IPS-18a (cell line): Measurements from ENCODE around the gene PHF13.
A peak's percentile ranks its signal among the peaks of the same experiment; 100 is the strongest.
"Not testable (repeated sequence)": the region's sequence is repeated elsewhere in the genome, so short reads cannot be mapped to it uniquely, and the experiment has no call there.

Experiments
- H3K27ac ChIP-seq: one replicate; pipeline ENCODE4 v1.5.1; 2013; ENCODE audit warnings: low read length
- H3K27me3 ChIP-seq: one replicate; pipeline ENCODE4 v1.6.1; 2013; ENCODE audit warnings: mild to moderate bottlenecking, low read length; ENCODE audit not compliant: control insufficient read depth, insufficient read depth
- H3K36me3 ChIP-seq: one replicate; pipeline ENCODE4 v1.6.1; 2013; ENCODE audit warnings: low read depth, low read length; ENCODE audit not compliant: control insufficient read depth
- H3K4me1 ChIP-seq: one replicate; pipeline ENCODE4 v1.6.1; 2013; ENCODE audit warnings: low read depth, low read length; ENCODE audit not compliant: control insufficient read depth
- H3K4me3 ChIP-seq: one replicate; pipeline ENCODE4 v1.5.1; 2013; ENCODE audit warnings: low read length
- H3K9ac ChIP-seq: one replicate; pipeline ENCODE4 v1.6.1; 2013; ENCODE audit warnings: mild to moderate bottlenecking, low read length, moderate library complexity
- H3K9me3 ChIP-seq: one replicate; pipeline ENCODE4 v1.6.1; 2013; ENCODE audit warnings: low read depth, low read length; ENCODE audit not compliant: control insufficient read depth

Gene PHF13

DNA sequence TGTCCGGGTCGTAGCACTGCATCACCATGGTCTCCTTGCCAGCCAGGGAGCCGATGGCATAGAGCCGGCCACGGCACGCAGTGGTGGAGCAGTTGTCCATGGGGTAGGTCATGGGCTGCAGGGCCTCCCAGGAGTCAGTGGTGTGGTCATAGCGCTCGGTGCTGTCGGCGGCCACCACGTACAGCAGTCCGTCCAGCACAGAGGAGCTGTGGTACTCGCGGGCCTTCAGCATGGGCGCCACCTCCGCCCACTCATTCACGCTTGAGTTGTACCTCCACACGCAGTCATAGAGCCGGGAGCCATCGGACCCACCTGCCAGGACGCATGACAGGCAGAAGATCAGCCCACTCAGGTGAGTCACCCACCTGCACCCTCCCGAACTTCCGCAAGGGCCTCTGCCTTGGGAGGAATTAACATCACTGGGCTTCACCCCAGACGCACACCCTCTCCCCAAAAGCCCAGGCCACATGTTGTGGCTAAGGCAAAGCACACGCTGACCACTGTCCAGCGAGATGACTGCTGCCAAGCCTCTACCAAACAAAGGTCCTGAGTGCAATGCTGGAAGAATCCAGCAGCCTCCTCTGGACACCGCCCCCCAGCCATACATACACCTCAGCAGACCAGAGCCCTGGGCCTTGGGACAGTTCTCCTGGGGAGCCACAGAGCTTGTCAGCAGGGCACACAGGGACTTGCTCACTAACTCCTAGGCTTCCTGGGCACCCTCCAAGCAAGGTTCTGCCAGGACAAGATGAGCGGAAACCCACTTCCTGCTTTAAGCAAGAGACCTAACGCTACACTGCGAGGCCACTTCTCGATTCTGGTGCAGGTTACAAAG is 14.2 kb upstream of the PHF13 start:
- Histone ChIP-seq H3K27me3 (peaks cover 11% of the 10 kb centered on the region), H3K9ac (no peak overlapping the region), H3K4me1 (peaks cover 17% of the 10 kb centered on the region), H3K9me3 (no peaks in the 10 kb centered on the region), H3K27ac (no peak overlapping the region), H3K36me3 (peaks cover 34% of the 10 kb centered on the region), H3K4me3 (no peak overlapping the region)

DNA sequence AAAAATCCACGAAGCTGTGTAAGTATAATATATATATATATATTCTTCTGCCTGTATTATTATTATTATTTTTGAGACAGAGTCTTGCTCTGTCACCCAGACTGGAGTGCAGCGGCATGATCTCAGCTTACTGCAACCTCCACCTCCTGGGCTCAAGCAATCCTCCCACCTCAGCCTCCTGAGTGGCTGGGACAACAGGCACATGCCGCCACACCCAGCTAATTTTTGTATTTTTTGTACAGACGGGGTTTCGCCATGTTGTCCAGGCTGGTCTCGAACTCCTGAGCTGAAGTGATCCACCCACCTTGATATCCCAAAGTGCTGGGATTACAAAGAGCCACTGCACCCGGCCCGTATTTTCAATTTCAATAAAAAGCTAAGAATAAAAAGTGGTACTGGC is 13.5 kb upstream of the PHF13 start:
- H3K27ac ChIP-seq, H3K9ac ChIP-seq, H3K9me3 ChIP-seq: not testable (repeated sequence)
- Histone ChIP-seq H3K4me3 (peak overlapping the region; percentile 90), H3K27me3 (peaks cover 11% of the 10 kb centered on the region), H3K4me1 (peaks cover 19% of the 10 kb centered on the region), H3K36me3 (peaks cover 31% of the 10 kb centered on the region)

DNA sequence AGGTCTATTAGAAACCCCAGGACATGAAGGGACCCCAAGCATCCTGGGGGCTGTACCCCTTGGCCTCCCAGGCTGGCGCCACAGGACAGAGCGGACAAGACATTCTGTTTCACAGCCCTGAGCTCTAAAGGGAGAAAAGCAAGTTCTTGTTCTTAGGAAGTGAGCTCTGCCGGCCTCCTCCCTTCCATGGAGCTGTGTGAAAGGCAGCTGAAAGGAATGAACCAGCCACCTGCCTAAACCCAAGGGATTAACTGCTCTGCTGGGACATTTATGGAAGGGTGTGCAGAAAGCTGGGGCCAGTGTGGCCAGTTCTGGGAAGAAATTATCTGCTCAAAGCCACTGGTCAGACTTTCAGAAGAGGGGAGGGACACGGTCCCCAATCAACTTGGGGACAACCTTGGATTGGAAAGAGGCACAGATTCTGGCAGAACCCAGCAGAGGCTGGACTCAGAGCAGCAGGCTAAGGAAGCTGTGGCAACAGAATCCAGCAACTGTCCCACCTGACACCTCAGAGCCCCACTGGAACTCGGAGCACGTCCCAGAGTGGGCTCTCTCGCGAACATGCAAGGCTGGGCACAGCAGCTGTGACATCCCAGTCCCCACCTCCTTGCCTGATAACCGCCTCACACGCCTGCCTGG is 13.0 kb upstream of the PHF13 start:
- H3K9ac ChIP-seq = peak overlapping the region; percentile 75
- H3K4me3 ChIP-seq = peak overlapping the region; percentile 90
- peaks cover 19% of the 10 kb centered on the region for H3K4me1 ChIP-seq
- peaks cover 11% of the 10 kb centered on the region for H3K27me3 ChIP-seq
- peaks cover 25% of the 10 kb centered on the region for H3K36me3 ChIP-seq
- peak overlapping the region; percentile 21 for H3K27ac ChIP-seq
- no peaks in the 10 kb centered on the region for H3K9me3 ChIP-seq

DNA sequence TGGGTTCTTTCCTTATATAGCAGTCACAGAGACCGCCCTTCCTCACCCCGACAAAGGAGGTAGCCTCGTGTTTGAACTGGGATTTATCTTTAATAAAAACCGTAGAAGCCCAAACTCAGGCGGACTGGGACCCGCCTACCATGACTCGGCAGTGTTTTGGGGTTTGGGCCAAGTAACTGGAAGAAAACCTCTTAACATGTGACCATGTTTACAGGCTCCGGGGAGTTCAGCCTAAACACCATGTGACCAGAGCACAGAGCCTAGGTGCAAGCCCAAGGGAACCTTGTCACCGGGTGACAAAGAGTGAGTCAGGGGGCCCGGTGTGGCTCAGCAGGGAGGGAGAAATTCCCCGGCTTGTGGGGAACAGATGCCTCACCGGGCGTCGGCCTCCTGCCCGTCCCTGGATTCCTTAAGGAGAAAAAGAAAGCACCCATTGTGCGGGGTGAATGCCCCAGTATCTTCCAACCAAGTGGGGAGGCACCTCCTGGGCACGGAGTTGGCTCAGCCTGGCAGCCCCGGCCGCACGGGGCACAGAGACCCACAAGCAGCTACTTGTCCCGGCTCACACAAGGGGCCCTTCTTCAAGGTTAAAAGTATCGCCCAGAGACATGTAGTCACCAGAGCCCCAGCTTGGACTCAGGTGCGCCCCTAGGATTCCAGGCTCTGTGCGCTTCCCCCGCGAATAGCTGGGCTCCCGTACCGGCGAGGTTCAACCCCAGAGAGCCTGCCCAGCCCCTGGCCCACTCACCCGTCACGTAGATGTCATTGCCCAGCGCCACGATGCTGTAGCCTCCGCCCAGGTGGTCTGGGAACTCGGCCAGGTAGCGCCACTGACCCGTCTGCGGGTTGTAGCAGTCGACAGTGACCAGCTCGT is 12.2 kb upstream of the PHF13 start:
- H3K4me3 ChIP-seq = peak overlapping the region; percentile 90
- peaks cover 11% of the 10 kb centered on the region for H3K27me3 ChIP-seq
- peaks cover 19% of the 10 kb centered on the region for H3K4me1 ChIP-seq
- no peaks in the 10 kb centered on the region for H3K9me3 ChIP-seq
- peak overlapping the region; percentile 75 for H3K9ac ChIP-seq
- peak overlapping the region; percentile 21 for H3K27ac ChIP-seq
- peaks cover 20% of the 10 kb centered on the region for H3K36me3 ChIP-seq

DNA sequence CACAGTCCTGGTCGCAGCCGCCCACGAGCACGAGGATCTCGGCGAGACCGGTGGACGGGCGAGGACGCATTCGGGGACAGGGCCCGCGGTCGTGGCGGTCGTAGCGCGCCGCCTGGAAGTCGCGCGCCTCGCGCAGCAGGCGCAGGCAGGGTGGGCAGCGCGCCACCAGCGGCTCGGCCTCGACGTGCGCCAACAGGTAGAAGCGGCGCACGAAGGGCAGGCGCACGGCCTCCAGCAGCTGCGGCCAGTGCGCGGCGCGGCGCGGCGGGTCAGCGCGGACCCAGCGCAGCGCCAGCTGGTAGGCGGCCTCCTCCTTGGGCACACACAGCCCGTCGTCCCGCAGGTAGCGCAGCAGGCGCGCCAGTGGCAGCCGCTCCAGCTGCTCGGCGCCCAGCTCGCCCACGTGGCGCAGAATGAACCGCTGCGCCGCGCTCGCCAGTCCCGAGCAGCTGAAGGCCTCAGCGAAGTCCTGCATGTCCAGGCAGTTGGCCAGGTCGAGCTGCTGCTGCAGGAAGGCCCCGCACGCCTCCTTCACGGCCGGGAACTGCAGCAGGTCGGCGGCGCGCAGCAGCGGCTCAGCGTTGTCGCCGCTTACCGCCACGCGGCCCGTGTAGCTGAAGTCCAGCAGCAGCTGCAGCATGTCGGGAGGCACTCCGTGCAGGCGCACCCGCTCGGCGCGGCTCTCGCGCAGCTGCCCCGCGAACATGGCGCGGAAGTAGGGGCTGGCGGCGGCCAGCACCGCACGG is 11.4 kb upstream of the PHF13 start:
- peak overlapping the region; percentile 75 for H3K9ac ChIP-seq
- H3K27me3 ChIP-seq = peaks cover 11% of the 10 kb centered on the region
- H3K4me1 ChIP-seq = peaks cover 19% of the 10 kb centered on the region
- no peak overlapping the region for H3K27ac ChIP-seq
- H3K9me3 ChIP-seq = no peaks in the 10 kb centered on the region
- peaks cover 11% of the 10 kb centered on the region for H3K36me3 ChIP-seq
- peak overlapping the region; percentile 90 for H3K4me3 ChIP-seq

DNA sequence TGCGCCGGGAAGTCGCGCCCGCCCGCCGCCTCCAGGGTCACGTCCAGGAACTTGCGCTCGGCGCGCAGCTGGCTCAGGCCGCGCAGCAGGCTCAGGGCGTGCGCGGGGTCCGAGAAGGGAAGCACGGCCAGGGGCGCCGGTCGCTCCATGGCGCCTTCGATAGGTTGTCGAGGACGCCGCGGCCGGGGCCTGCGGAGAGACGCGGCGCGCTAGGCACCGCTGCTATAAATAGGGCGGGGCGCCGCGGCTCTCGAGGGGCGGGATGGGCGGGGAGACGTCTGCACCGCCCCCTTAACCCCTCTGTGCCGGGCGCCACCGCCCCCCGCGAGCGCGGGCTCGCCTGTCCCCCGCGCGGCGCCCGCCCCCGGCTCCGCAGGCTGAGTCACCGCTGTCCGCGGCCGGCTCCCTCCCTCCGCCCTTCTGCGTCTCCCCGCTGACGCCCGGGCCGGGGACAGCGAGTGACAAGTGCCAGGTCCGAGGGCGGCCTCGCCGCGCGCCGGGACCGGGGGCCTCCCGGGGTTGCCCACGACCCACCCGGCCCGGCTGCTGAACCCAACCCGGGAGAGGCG is 10.8 kb upstream of the PHF13 start, which contains the start of gene KLHL21:
Gene KLHL21 (minus strand): TSS at position 201 of the 569 bp plus-strand sequence. CDS start 52 bp downstream, at position 149.
- Histone ChIP-seq H3K4me3 (peak within 1 kb of the TSS; percentile 90), H3K9ac (peak within 1 kb of the TSS; percentile 77), H3K9me3 (no peaks in the 10 kb centered on the region), H3K36me3 (peaks cover 5% of the 10 kb centered on the region), H3K27me3 (peaks cover 11% of the 10 kb centered on the region), H3K27ac (peak within 1 kb of the TSS; percentile 79), H3K4me1 (peaks cover 19% of the 10 kb centered on the region)

DNA sequence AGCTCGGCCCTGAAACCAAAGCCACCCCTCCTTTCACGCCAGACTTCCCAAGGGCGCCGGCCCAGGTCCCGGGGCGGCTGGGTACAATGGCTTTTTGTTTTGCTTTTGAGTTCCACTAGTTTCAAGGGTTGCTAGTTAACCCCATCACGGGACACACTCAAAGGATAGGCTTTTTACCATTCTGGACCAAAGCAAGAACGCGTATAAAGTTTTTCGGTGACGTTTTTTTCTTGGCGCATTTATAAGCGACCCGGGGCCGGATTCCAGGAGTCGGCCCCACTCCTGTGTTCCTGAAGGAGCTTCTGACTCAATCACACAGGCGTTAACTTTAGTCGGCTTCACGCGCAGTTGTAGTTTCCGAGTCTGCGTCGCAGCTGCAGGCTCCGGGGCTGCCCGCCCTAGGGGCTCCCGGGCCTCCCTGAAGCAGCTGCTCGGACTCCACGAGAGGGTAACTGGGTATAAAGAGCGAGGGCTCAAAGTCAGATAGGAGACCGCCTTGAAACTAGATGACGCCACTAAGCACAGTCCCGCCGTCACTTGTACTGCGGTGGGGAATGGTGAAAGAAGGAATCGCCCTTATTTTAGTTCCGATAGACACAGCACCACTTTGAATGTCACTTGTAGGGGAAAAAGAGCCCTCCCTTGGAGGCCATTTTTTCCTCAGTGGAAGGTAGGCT is 10.2 kb upstream of the PHF13 start:
- peak overlapping the region; percentile 77 for H3K9ac ChIP-seq
- H3K27ac ChIP-seq = peak overlapping the region; percentile 79
- no peaks in the 10 kb centered on the region for H3K9me3 ChIP-seq
- H3K4me3 ChIP-seq = peak overlapping the region; percentile 90
- peaks cover 19% of the 10 kb centered on the region for H3K4me1 ChIP-seq
- H3K36me3 ChIP-seq = no peaks in the 10 kb centered on the region
- peaks cover 11% of the 10 kb centered on the region for H3K27me3 ChIP-seq

DNA sequence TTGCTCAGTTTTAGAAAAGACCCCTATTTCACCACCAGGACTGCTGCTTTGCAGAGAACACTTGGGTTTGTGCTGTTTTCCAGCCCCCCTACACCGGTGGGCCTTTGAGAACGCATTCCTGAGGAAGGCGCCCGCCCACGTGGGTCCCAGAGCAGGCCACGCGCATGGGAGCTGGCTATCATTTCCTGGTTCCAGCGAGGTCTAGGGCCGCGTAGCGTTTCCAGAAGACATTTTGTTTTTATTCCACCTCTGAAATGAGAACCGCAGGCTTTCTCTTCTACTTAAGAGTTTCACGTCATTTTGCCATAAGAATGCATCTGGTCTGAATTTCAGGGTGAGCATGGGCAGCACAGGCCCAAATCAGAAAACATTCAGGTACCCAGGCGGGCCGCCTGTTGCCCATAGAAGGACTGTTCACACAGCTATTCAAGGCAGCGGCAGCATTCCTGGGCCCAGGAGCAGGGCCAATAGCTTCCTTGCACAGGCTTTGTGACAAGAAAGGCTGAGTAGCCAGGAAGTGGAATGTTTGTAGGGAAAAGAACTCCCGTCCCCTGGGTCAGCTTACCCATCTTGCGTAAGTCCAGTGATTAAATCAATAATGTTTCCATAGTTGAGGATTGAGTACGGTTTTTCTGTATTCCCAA is 9.5 kb upstream of the PHF13 start:
- H3K4me3 ChIP-seq = peak overlapping the region; percentile 90
- peaks cover 19% of the 10 kb centered on the region for H3K4me1 ChIP-seq
- H3K36me3 ChIP-seq = no peaks in the 10 kb centered on the region
- H3K9ac ChIP-seq = peak overlapping the region; percentile 77
- no peaks in the 10 kb centered on the region for H3K9me3 ChIP-seq
- H3K27me3 ChIP-seq = peaks cover 11% of the 10 kb centered on the region
- H3K27ac ChIP-seq = peak overlapping the region; percentile 79

DNA sequence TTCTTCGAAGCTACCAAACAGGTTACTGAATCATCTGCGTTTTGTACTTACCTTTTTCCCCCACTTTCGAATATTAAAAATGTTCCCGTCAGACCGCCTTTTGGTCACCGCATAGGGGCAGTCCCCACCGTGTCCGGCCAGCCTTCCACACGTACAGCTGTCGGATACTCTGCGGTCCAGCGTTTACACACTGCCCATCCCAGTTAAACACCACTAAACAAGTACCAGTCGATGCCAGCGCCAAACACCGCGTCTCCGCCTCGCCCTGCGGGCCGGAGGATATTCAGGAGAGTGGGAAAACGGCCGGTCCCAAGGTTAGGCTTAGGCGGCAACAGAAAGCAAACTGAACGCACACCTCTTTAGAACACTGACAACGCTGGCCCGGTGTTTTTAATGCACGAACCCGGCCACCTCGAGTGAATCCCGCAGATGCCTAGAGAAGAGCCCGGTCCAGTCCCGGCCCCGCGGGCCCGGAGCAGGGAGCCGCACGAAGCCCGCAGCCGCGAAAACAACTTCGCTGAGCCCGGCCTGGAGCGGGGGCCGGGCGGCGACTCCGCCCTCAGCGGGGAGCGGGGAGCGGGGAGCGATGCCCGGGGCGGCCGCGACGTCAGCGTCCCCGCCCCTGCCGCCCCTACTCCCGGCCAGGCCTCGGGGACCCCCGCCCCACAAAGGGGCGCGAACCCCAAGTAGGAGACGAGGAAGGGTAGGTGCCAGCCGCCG is 730 bp upstream of the PHF13 start:
- peak overlapping the region; percentile 85 for H3K4me3 ChIP-seq
- H3K9ac ChIP-seq = peak overlapping the region; percentile 59
- H3K27ac ChIP-seq = no peak overlapping the region
- H3K4me1 ChIP-seq = no peaks in the 10 kb centered on the region
- peaks cover 6% of the 10 kb centered on the region for H3K36me3 ChIP-seq
- H3K9me3 ChIP-seq = no peaks in the 10 kb centered on the region
- peaks cover 16% of the 10 kb centered on the region for H3K27me3 ChIP-seq
